Stimulated activated effector memory CD8-positive, alpha-beta T cell treated with anti-CD3 and anti-CD28 coated beads, Interleukin-12 subunit alpha, Interleukin-12 subunit beta, amount 100 ng/mL, for 72 hours (primary cell): Measurements from ENCODE around the gene ZNF764.
"Not testable (repeated sequence)": the region's sequence is repeated elsewhere in the genome, so short reads cannot be mapped to it uniquely, and the experiment has no call there.

Experiments used
- ATAC-seq: fragments of 150-1000 bp; cut with Tn5 transposase; 2 replicates; pipeline ENCODE4 v1.10.0; 2021
- DNase-seq, 2 donors: peaks; one replicate each; pipeline ENCODE4 v3.0.0; 2021 to 2022; ENCODE audit warnings: low spot score in 2 of 2
- H3K27ac Mint-ChIP-seq: one replicate; pipeline ENCODE4 v1.8.0; 2022; ENCODE audit warnings: mild to moderate bottlenecking, mixed read lengths
- H3K36me3 Mint-ChIP-seq: one replicate; pipeline ENCODE4 v1.8.0; 2022; ENCODE audit warnings: mild to moderate bottlenecking, mixed read lengths
- H3K4me1 Mint-ChIP-seq: one replicate; pipeline ENCODE4 v1.8.0; 2022; ENCODE audit warnings: mixed read lengths
- H3K4me3 Mint-ChIP-seq: one replicate; pipeline ENCODE4 v1.8.0; 2022; ENCODE audit warnings: mild to moderate bottlenecking, mixed read lengths
- H3K9me3 Mint-ChIP-seq: one replicate; pipeline ENCODE4 v1.8.0; 2022; ENCODE audit warnings: mixed read lengths

Gene ZNF764

DNA sequence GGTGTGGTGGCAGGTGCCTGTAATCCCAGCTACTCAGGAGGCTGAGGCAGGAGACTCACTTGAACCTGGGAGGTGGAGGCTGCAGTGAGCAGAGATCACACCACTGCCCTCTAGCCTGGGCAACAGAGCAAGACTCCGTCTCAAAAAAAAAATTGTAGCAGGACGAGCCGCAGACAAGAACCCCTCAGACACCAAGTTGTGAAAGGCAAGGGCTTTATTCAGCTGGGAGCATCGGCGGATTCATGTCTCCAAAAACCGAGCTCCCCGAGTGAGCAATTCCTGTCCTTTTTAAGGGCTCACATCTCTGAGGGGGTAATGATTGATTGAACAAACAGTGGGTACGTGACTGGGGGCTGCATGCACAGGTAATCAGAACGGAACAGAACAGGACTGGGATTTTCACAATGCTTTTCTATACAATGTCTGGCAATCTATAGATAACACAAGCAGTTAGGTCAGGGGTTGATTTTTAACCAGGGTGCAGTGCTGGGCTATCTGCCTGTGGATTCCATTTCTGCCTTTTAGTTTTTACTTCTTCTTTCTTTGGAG is 17.2 kb downstream of the ZNF764 start:
- Mint-ChIP-seq H3K4me1 (peaks cover 20% of the 10 kb centered on the region), H3K36me3 (peaks cover 21% of the 10 kb centered on the region)
- H3K27ac Mint-ChIP-seq, H3K9me3 Mint-ChIP-seq, H3K4me3 Mint-ChIP-seq, DNase-seq, ATAC-seq: not testable (repeated sequence)

GRCh38 chr16:30539986-30540526 is 18.1 kb downstream of the ZNF764 start:
- not testable (repeated sequence) for DNase-seq, ATAC-seq, H3K4me3 Mint-ChIP-seq, H3K27ac Mint-ChIP-seq, H3K9me3 Mint-ChIP-seq
- Mint-ChIP-seq H3K36me3 (peaks cover 31% of the 10 kb centered on the region), H3K4me1 (peaks cover 22% of the 10 kb centered on the region)

- Mint-ChIP-seq H3K9me3 (no peaks in the 10 kb centered on the region), H3K36me3 (peaks cover 37% of the 10 kb centered on the region), H3K4me1 (peaks cover 25% of the 10 kb centered on the region), H3K4me3 (no peak overlapping the region), H3K27ac (no peak overlapping the region)
- DNase-seq (no peak), ATAC-seq (no peak)
These were observed 18.9 kb downstream of the ZNF764 start for GRCh38 chr16:30539000-30539964.

- not testable (repeated sequence) for DNase-seq, H3K9me3 Mint-ChIP-seq, ATAC-seq
- H3K27ac Mint-ChIP-seq, result peak overlapping the region; percentile 96
- H3K4me3 Mint-ChIP-seq, result peak overlapping the region; percentile 88
- H3K36me3 Mint-ChIP-seq, result peaks cover 44% of the 10 kb centered on the region
- peaks cover 30% of the 10 kb centered on the region for H3K4me1 Mint-ChIP-seq
These were observed 21.7 kb downstream of the ZNF764 start for GRCh38 chr16:30536391-30537024.

DNA sequence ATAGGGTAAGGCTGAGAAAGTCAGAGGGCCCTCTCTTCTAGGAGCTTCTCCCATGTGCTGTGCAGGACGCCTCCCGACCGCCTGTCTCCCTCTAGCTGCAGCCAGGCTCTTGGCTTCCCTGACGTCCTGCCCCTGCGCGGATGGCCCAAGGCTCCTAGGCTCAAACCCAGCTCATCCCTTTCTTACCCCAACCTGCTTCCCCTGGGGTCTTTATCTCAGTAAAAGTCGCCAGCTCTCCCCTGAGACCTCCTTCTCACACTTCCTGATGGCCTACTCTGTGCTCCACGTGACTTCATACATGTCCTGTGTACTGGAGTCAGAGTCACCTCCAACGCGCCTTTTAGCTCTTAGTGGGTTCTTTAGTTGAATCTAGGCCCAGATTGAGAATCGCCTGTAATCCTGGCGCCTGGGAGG is 22.4 kb downstream of the ZNF764 start:
- DNase-seq (peak; percentile 43 to 82), ATAC-seq (peak; percentile 81)
- Mint-ChIP-seq H3K4me1 (peaks cover 30% of the 10 kb centered on the region), H3K36me3 (peaks cover 51% of the 10 kb centered on the region), H3K4me3 (peak overlapping the region; percentile 88), H3K9me3 (no peaks in the 10 kb centered on the region), H3K27ac (peak overlapping the region; percentile 96)

DNA sequence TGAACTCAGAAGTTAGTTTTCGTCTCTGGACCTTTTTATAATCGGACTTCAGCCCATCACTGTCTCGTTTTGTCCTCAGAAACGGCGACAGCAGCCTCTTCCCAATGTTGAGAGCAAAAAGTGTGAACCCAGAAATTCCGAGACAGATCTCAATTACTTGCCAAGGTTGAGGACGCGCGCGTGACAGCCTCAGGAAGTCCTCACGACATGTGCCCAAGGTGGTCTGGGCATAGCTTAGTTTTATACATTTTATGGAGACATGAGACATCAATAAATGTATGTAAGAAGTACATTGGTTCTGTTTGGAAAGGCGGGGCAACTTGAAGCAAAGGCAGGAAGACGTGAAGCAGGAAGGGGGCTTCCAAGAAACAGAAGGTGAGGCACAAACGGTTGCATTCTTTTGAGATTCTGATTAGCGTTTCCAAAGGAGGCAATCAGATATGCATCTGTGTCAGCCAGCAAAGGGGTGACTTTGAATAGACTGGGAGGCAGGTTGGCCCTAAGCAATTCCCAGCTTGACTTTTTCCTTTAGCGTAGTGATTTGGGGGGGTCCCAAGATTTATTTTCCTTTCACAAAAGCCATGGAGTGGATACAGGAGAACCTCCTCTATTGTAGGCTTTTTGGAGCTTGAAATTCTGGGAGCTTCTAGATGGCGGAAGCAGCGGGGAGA is 22.9 kb downstream of the ZNF764 start:
- ATAC-seq (peak; percentile 29), DNase-seq (no peak)
- peak overlapping the region; percentile 88 for H3K4me3 Mint-ChIP-seq
- no peaks in the 10 kb centered on the region for H3K9me3 Mint-ChIP-seq
- H3K27ac Mint-ChIP-seq, result peak overlapping the region; percentile 96
- peaks cover 55% of the 10 kb centered on the region for H3K36me3 Mint-ChIP-seq
- peaks cover 30% of the 10 kb centered on the region for H3K4me1 Mint-ChIP-seq

DNA sequence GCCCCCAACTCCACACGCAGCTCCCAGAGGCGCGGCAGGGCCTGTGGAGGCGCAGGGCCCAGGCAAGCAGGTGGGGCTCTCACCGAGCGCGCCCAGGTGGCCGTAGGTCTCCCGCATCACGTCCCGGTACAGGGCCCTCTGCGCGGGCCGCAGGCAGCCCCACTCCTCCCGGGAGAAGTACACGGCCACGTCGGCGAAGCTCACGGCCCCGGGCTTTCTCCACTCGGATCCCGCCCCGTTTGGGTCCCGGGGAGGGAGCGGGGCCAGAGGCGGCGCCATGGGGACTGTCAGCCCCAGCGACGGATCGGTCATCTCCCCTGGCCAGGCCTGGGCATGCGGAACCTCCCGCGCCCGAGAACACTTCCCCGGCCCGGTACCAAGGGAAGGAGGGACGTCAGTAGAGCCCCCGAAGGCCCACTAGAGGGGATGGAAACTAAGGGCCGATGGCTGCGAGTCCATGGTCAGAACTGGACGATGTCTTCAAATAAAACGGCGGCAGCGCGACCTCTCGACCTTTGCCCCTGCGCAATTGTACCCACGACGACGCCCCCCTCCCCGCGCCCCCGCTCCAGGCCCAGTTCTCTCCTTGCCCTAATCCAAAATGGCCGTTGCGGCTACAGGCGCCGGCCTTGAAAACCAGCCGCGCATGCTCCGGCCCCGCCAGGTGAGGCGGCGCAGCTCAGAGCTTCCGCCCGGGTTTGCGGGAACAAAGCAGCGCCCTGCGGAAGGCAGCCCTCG is 23.6 kb downstream of the ZNF764 start, which contains the start of gene ZNF747:
Gene ZNF747 (minus strand): TSS at position 491 of the 738 bp plus-strand sequence. CDS start 179 bp downstream, at position 312.
- no peaks in the 10 kb centered on the region for H3K9me3 Mint-ChIP-seq
- DNase-seq (peak; percentile 83 to 94), ATAC-seq (peak; percentile 87)
- H3K27ac Mint-ChIP-seq, result peak within 1 kb of the TSS; percentile 96
- peaks cover 30% of the 10 kb centered on the region for H3K4me1 Mint-ChIP-seq
- H3K4me3 Mint-ChIP-seq, result peak within 1 kb of the TSS; percentile 88
- peaks cover 55% of the 10 kb centered on the region for H3K36me3 Mint-ChIP-seq

DNA sequence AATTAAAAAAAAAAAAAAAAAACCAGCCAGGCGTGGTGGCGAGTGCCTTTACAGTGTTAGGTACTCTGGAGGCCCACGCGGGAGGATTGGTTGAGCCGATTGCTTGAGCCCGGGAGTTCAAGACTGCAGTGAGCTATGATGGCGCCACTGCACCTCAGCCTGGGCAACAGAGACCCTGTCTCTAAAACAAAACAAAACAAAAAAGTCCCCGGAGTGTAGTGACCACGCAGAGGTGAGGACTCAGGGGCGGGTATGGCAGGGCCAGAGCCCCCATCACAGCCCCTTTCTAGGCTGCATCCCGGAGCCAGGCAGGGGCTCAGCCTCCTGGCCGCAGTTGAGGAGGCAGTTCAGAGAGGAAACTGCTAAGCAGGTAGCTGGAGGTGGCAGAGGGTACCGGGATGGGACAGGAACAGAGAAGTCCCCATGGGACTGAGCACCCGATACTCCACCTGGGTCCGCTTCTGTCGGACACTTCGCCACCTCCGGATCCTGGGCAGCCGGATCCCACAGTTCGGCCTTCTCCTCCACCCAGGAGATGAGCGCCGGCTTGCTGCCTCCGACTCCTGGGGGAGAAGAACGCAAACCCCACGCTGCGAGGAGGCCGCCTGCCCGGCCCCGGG is 24.3 kb downstream of the ZNF764 start:
- H3K36me3 Mint-ChIP-seq, result peaks cover 55% of the 10 kb centered on the region
- DNase-seq (no peak), ATAC-seq (peak; percentile 1)
- peak overlapping the region; percentile 96 for H3K27ac Mint-ChIP-seq
- H3K4me3 Mint-ChIP-seq, result peak overlapping the region; percentile 88
- H3K9me3 Mint-ChIP-seq, result no peaks in the 10 kb centered on the region
- H3K4me1 Mint-ChIP-seq, result peaks cover 27% of the 10 kb centered on the region

GRCh38 chr16:30533146-30533522 is 25.0 kb downstream of the ZNF764 start:
- H3K36me3 Mint-ChIP-seq, result peaks cover 52% of the 10 kb centered on the region
- peak overlapping the region; percentile 96 for H3K27ac Mint-ChIP-seq
- H3K9me3 Mint-ChIP-seq, result no peaks in the 10 kb centered on the region
- H3K4me1 Mint-ChIP-seq, result peaks cover 28% of the 10 kb centered on the region
- DNase-seq, result no peak
- no peak for ATAC-seq
- peak overlapping the region; percentile 88 for H3K4me3 Mint-ChIP-seq

- DNase-seq (no peak), ATAC-seq (no peak)
- H3K9me3 Mint-ChIP-seq, result no peaks in the 10 kb centered on the region
- H3K4me1 Mint-ChIP-seq, result peaks cover 33% of the 10 kb centered on the region
- peak overlapping the region; percentile 96 for H3K27ac Mint-ChIP-seq
- peak overlapping the region; percentile 88 for H3K4me3 Mint-ChIP-seq
- peaks cover 45% of the 10 kb centered on the region for H3K36me3 Mint-ChIP-seq
These were observed 25.7 kb downstream of the ZNF764 start for GRCh38 chr16:30532285-30533145.

DNA sequence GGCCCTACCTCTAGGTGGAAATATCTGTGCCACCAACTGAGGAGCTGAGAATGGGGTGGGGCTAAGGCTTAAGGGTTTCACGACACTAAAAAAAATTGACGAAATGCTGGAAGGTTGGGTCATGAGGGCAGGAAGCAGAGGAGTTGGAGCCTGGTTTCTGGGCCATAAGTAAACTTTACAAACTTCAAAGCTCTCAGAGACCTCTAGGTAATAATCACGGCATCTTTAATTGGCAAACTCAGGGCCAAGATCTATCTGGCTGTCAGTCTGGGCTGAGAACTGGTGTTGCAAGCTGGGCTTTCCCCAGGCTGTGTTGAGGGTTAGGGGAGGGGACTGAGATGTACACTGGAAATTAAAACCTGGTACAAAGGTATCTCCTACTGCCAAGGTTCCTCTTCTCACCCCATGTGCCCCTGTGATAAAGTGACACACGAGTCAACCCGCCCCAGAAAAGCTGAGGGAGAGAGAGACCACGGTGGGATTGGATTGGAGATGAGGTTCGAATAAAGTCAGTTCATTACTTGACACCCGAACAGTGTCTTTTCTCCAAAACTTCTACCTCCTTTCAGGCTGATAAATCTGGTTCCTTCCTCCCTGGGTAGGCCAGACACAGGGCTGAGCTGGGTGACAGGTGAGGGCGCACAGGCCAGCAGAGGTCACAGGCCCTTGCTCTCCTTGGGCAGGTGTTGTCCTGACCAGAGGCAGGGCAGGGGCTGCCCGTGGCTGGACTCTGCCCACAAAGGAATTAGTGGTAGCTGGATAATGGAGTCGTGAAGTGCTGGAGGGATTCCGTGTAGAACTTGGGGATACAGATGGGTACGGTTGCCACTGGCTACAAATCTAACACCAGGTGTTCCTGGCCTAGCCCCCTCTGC is 27.8 kb downstream of the ZNF764 start:
- Mint-ChIP-seq H3K27ac (peak overlapping the region; percentile 74), H3K36me3 (peaks cover 28% of the 10 kb centered on the region), H3K9me3 (no peaks in the 10 kb centered on the region), H3K4me3 (no peak overlapping the region), H3K4me1 (peaks cover 32% of the 10 kb centered on the region)
- no peak for DNase-seq
- ATAC-seq, result no peak

DNA sequence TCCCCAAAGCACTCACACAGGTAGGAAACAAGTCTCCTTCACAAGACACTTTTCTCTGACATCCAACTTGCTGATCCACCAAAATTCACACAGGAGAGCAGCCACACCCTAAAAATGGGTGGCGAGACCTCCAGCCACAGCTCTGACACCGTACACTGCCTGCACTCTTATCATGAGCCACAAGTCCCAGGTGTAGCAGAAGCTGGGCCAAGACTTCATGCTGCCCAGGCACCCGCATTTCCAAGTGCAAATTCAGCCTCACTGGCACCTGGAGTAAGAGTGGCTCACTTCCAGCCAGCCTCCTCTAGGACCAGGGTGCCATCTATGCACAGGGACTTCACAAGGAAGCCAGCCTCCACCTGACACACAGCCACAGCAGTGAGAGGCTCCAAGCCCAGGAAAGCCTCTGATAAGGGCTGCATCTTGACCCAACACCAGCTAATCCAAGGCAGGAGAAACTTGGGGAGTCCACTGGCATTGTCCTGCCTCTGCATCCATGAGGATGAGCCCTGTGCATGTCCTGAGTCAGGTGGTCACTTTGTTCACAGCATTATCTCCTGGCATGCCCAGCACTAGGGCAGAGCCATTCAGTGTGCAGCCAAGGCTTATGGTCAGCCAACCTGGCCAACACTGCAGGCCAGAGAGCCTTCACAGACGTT is 29.2 kb downstream of the ZNF764 start:
- no peak for DNase-seq
- H3K4me1 Mint-ChIP-seq, result peaks cover 37% of the 10 kb centered on the region
- H3K27ac Mint-ChIP-seq, result peak overlapping the region; percentile 74
- peaks cover 28% of the 10 kb centered on the region for H3K36me3 Mint-ChIP-seq
- no peak for ATAC-seq
- peak overlapping the region; percentile 26 for H3K4me3 Mint-ChIP-seq
- no peaks in the 10 kb centered on the region for H3K9me3 Mint-ChIP-seq
